Neural cell (in vitro differentiated cells): ENCODE data around the gene NMT1.

Experiments
- CTCF ChIP-seq: fragments of 450-650 bp; IDR thresholded peaks from 2 replicates; pipeline ENCODE4 v1.5.1; 2014; ENCODE audit warnings: antibody characterized with exemption, mild to moderate bottlenecking, moderate library complexity; ENCODE audit not compliant: poor library complexity, severe bottlenecking
- EZH2 ChIP-seq: fragments of 200-600, 300-800 bp; shearing (Covaris generic), sonication (generic); IDR thresholded peaks from 2 replicates; pipeline ENCODE4 v1.6.1; 2014; ENCODE audit warnings: antibody characterized with exemption, low read length, borderline replicate concordance, mild to moderate bottlenecking; ENCODE audit not compliant: insufficient read depth, poor library complexity, severe bottlenecking

- TF ChIP-seq EZH2: no peak
- no peak for TF ChIP-seq CTCF
These were observed 9.9 kb upstream of the NMT1 start, which contains the start of gene DCAKD for GRCh38 chr17:45051060-45051719.
